HG02623 (cell line): ENCODE results near the gene AFG1L.
"Not testable (repeated sequence)": the region's sequence is repeated elsewhere in the genome, so short reads cannot be mapped to it uniquely, and the experiment has no call there.

Experiments
- ATAC-seq: cut with Tn5 transposase; IDR thresholded peaks from one replicate; pipeline ENCODE4 v1.9.1; 2021; ENCODE audit warnings: moderate library complexity; ENCODE audit not compliant: unreplicated experiment

Gene AFG1L

GRCh38 chr6:108507316-108507715, 212.5 kb downstream of the AFG1L start:
- ATAC-seq, result no peak

GRCh38 chr6:108510461-108511319, 215.8 kb downstream of the AFG1L start:
- no peak for ATAC-seq

GRCh38 chr6:108518714-108519576, 224.1 kb downstream of the AFG1L start:
- ATAC-seq, result no peak

- ATAC-seq, result no peak
These were observed 226.8 kb downstream of the AFG1L start for GRCh38 chr6:108521616-108522107.

DNA sequence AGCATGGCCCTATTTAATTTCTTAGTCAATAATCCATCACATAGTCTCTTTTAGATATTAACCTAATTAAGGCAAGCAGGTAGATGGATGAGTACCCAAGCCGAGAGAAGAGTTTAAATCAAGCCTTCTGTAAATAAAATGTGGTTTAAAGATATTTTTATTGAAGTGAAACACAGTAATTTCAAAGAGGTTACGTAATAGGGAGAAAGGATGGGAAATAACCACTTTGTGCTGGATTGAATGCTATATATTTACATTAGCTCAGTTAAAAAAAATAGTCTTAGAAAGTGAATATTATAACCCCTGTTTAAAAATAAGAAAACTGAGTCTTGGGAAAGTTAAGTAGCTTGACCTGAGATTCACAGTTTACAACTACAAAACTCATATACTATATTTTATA, 228.8 kb downstream of the AFG1L start:
- no peak for ATAC-seq

- no peak for ATAC-seq
These were observed 229.8 kb downstream of the AFG1L start for GRCh38 chr6:108524528-108525248.

- no peak for ATAC-seq
These were observed 231.9 kb downstream of the AFG1L start for GRCh38 chr6:108526739-108527174.

GRCh38 chr6:108528878-108529277, 234.0 kb downstream of the AFG1L start:
- ATAC-seq, result no peak

GRCh38 chr6:108531332-108531731, 236.5 kb downstream of the AFG1L start:
- no peak for ATAC-seq

- no peak for ATAC-seq
These were observed 240.4 kb downstream of the AFG1L start for GRCh38 chr6:108535114-108535742.

DNA sequence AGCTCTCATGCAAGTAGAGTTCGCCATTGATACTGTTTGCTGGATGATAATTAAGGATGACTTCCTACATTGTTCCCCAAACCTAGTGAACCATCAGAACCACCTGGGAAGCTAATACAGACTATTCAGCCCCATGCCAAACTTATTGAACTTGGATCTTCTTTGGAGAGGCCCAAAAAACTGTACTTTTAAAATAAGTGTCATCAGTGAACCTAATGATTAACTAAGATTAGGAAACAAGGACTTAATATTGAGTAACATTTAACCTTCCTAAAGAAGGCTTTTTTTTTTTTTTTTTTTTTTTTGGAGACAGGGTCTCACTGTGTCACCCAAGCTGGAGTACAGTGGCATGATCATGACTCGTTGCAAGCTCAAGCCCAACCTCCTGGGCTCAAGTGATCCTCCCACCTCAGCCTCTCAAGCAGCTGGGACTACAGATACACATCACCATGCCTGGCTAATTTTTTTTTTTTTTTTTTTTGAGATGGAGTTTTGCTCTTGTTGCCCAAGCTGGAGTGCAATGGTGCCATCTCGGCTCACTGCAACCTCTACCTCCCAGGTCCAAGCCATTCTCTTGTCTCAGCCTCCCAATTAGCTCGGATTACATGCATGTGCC, 241.2 kb downstream of the AFG1L start:
- ATAC-seq, result not testable (repeated sequence)

DNA sequence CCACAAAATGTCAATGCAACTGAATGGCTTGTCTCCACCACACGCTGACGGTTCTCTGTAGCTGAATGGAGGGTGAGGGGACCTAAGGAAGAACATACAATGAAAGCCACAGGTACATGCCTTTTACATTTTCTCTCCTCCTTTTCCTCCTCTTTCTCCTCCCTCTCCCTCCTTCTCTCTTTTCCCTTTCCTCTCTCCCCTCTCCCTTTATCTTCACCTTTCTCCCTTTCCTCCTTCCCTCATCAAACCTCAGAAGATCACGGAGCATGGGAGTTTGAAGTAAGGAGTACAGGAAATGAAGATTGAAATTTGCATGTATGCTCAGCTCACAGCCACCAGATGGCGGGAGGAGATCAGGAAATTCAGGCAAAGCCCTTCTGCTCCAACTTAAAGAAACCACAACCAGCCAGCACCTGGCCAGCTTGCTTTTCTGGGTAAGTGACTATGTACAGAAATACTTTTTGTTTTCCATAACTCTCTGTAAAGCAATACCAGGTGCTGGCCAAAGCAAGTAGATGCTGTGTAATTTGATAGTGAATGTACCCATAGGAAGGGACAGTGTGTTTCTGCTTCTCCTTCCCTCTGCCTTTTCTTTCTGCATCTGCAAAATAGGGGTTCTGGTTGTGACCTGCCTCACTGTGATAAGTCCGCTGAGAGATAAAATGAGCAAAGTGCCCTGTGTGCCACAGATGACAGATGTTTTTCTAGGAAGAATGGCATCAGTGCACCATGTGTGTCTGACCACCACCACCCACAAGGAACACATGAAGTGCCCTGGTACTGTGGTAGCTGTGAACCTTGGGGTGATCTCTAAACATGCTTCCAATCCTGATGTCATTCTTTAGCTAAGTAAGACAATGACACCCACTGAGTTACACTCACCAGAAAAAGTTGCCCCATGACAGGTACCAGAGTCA, 247.2 kb downstream of the AFG1L start:
- ATAC-seq, result peak; percentile 58

GRCh38 chr6:108543175-108543940, 248.5 kb downstream of the AFG1L start:
- ATAC-seq, result no peak

GRCh38 chr6:108544606-108545005, 249.8 kb downstream of the AFG1L start:
- no peak for ATAC-seq

GRCh38 chr6:108546079-108547049, 251.5 kb downstream of the AFG1L start:
- no peak for ATAC-seq

- ATAC-seq, result no peak
These were observed 254.4 kb downstream of the AFG1L start for GRCh38 chr6:108549241-108549640.

DNA sequence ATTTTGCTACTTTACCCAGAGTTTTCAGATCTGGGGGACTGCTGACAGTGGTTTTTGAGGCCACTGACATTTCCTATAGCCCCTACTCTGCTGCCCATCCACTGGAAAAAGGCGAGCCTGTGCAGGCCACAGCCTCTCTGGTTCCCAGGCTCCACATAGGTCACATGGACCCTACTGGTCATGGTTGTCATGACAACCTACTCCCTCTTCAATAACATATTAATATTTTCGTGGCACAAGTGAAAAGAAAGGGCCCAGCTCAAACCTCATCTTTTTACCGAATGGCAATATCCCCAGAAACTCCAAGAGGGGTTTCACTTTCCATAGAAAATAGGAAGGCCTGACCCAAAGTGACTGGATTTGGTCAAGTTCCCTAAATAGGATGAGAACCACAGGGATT, 254.9 kb downstream of the AFG1L start:
- no peak for ATAC-seq
